ENCODE results near the gene ARMC3.

The ARMC3 gene

DNA sequence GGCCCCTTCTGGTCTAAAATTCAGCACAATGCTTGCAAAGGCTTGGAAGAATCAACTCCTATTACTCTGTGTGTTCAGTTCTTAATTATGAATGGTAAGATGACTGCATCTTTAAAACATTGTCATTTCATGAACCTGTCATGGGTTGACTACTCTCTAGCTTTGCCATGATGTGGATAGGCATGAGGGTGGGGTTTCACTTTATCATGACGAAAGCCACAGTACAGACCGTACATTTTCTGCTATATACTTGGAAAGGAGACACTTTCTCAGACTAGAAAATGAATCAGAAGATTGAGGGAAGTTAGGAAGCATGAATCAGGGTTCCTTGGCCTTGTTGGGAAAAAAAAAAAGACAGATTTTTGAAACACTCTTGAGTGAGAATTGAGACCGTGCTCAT lies 147.8 kb downstream of the ARMC3 start:
- DNase-seq (ENCODE audit: low read depth in 2 of 2), result no peak

DNA sequence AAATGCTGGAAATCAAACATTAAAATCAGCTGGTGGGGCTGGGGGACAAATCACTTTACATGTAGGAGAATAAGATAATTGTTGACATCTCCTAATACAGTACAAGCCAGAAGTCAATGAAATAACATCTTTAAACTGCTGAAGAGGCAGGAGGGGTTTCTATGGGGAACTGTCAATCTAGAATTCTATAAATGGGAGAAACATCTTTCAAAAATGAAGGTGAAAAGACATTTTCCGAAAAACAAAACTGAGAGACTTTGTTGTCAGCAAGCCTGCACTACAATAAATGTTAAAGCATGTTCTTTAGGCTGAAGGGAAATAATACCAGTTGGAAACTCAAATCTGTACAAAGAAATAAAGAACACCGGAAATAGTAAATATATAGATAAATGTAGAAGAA lies 150.3 kb downstream of the ARMC3 start:
- DNase-seq (ENCODE audit: low read depth in 2 of 2), result no peak

DNA sequence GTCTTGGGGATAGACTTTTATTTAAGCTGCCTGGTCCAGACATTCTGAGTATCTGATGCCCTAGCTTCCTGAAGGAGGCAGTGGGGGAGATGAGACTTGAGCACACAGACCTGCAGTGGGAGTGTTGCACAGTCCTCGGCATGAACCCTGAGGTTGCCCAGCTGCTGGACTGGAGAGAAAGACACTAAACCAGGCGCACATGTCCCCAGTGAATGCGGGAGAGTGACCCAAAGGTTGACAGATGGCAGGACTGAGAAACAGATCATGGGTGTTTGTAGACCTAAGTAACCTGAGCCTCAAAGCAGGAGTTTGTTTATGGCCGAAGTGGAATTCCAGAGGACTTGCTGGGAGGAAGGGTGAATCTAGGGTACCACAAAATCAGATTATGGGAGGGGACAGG lies 151.8 kb downstream of the ARMC3 start:
- no peak for DNase-seq (ENCODE audit: low read depth in 2 of 2)

DNA sequence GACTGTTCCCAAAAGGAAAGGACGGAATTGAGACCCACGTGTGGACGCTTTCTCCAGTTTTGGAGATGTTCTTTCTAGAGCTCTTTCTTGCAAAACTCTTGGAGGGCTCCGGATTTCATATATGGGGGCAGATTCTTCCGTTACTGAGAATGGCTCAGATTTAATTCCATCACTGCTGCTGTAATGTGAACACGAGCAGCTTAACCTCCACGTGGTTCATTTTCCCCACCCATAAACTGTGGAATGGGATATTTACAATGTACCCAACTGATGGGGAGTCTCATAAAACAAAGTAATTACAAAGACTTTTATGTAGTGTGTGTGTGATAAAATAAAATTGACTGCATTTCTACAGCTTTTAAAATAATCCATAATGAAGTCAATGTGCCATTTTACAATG lies 152.4 kb downstream of the ARMC3 start:
- DNase-seq (ENCODE audit: low read depth in 2 of 2), result no peak

DNA sequence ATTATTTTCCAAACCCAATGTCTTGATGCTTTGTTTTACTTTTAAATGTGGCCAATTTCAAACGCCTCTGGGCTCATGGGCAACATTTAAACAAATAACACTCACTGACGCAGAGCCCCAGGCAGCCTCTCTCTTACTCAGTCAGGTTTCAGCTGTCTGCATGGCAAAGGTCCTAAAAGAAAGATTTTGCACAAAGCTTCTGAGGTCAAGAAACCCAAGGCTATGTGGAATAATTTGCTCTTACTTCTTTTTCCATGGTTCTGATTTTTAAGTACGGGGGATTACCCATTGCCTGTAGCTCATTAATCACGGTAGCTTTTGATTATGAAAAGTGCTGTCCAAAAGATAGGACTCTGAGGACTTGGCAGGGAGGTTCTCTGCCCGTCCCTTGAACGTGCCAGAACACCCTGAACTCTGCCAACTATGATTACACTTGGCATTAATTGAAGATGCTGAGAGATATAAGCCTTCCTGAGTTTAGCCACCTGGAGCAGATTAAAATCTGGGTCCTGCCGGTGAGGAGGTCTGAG lies 153.4 kb downstream of the ARMC3 start:
- no peak for DNase-seq (ENCODE audit: low read depth in 2 of 2)

- no peak for DNase-seq (ENCODE audit: low read depth in 2 of 2)
These were observed 154.0 kb downstream of the ARMC3 start for GRCh38 chr10:23081891-23082290.

Data from stimulated activated CD8-positive, alpha-beta memory T cell treated with anti-CD3 and anti-CD28 coated beads, Interleukin-15, amount 100 ng/mL, for 48 hours (primary cell).